Cardiac fibroblast (primary cell): ENCODE measurements around the gene UTS2R.

Experiments
- DNase-seq, 2 donors: peaks; one replicate each; pipeline versions ENCODE4 v3.0.0 to v3.0.0-alpha.2; 2010; ENCODE audit warnings: low read depth in 2 of 2
- H3K4me3 ChIP-seq, 2 donors: replicated peaks in 1 of 2; 1 replicate in 1 of 2; 2 replicates in 1 of 2; pipeline ENCODE4 v1.5.1; 2011; ENCODE audit warnings: low read depth in 2 of 2, low read length in 2 of 2, mild to moderate bottlenecking in 2 of 2, moderate library complexity in 1 of 2
- CTCF ChIP-seq: IDR thresholded peaks from one replicate; pipeline ENCODE4 v1.5.1; 2011; ENCODE audit warnings: low read depth, mild to moderate bottlenecking, low read length, inconsistent platforms

Gene UTS2R

DNA sequence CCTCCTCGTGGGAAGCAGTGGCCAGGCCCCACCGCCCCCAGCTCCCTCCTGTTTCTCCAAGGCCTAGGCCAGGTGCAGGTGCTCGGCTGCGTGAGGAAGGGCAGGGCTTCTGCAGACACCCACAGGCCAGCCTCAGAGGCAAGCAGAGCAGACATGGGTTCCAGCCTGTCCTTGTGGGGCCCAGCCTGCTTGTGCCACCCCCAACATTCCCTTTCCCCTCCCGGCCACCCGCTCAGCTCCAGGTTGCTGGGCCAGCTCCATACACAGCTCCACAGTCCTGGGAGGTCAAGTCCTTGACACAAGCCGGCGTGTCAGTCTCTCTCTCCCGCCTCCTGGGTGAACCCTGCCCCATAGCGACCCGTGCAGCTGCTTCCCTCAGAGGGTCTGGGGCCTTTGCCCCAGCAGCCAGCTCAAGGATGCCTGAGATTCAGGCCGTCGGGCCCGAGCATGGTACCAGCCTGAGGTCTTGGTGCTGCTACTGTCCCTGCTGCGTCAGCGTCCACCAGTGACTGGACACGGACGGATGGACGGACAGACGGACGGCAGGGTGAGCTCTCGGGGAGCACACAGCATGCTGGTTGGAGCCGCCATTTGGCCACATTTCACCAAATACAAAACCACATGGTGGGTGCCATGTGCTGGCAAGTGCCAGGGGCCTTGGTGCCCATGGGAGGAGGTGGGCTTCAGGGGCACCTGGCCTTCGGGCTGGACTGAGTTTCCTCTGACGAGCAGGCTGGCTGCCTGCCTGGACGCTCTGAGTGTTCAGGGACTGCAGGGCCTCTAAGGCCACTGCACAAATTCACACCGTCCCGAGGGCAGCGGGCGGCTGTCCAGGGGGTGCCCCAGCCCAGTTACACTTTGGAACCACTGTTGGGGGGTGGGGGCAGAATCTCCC is 46.0 kb upstream of the UTS2R start:
- TF ChIP-seq CTCF, result no peak
- no peak overlapping the region for H3K4me3 ChIP-seq
- no peak for DNase-seq

GRCh38 chr17:82327289-82327688 is 44.3 kb upstream of the UTS2R start:
- DNase-seq, result no peak
- TF ChIP-seq CTCF, result no peak
- no peak overlapping the region for H3K4me3 ChIP-seq

DNA sequence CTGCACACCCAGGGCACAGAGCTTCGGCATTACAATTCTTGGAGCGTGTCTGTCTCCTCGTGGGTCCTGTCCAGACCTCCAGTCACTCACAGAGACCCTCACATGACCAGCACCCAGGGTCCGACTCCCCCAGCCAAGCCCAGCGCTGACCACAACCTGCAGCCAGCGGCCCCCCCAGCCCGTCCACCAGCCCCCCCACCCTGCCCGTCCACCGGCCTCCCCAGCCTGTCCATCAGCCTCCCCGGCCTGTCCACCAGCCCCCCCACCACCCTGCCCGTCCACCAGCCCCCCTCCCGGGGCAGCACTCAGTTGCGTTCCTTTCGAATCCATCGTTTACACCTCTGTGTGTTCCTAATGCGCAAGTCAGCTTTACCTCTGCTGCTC is 43.8 kb upstream of the UTS2R start:
- TF ChIP-seq CTCF, result no peak
- DNase-seq, result no peak
- no peak overlapping the region for H3K4me3 ChIP-seq

GRCh38 chr17:82328141-82328993 is 43.2 kb upstream of the UTS2R start:
- no peak overlapping the region for H3K4me3 ChIP-seq
- TF ChIP-seq CTCF, result no peak
- no peak for DNase-seq

DNA sequence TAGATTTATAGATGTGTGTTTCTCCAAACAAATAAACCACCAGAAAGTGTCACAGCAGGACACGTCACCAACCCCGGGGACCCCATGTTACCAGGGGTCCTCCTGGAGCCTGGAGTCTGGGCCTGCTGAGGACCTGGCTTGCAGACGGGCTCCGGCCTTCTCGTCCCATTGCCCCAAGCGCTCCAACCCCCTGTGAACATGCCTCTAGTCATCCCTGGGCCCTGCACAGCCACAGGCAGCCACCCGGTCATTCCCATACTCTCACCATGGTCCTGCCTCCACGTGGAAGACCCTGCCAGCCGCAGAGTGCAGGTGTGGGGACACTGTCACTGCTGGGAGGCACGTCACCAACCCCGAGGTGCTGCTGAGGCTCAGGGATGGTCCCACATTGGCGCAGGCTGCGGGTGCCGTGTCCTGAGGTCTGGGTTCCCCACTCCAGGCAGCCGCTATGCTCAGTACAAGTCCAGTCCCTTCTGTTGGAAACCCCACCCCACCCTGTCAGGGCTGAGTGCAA is 42.5 kb upstream of the UTS2R start:
- TF ChIP-seq CTCF, result no peak
- no peak overlapping the region for H3K4me3 ChIP-seq
- no peak for DNase-seq

- no peak for DNase-seq
- H3K4me3 ChIP-seq, result no peak overlapping the region
- TF ChIP-seq CTCF, result no peak
These were observed 41.8 kb upstream of the UTS2R start for GRCh38 chr17:82329683-82330321.
